Gastrocnemius medialis (tissue), 4 donors: ENCODE results near the gene ZNF33A. TPM values are rescaled to one million over a fixed set of nuclear protein-coding genes. Genes with fewer than 3 reads are reported as not detected.
"Not testable (repeated sequence)": the region's sequence is repeated elsewhere in the genome, so short reads cannot be mapped to it uniquely, and the experiment has no call there.

Source experiments
- ATAC-seq, 2 donors: fragments of 150-250 bp; one replicate each; pipeline ENCODE4 v1.9.1; 2016
- DNase-seq, 2 donors: peaks; one replicate each; pipeline ENCODE4 v3.0.0-alpha.2; 2019
- H3K27ac ChIP-seq, 4 donors: fragments of 200-600 bp; sonication (generic); 1 replicate in 1 of 4; 2 replicates in 3 of 4; pipeline ENCODE4 v1.5.1; 2016 to 2018; ENCODE audit warnings: mild to moderate bottlenecking in 2 of 4, moderate library complexity in 1 of 4
- H3K27me3 ChIP-seq, 3 donors: fragments of 200-600 bp; sonication (generic) in 2 of 3; 1 replicate in 1 of 3; 2 replicates in 2 of 3; pipeline versions ENCODE4 v1.5.1 to v1.6.0; 2016 to 2019; ENCODE audit warnings: mild to moderate bottlenecking in 1 of 3, moderate library complexity in 1 of 3
- H3K36me3 ChIP-seq, 2 donors: fragments of 200-600 bp; sonication (generic) in 1 of 2; one replicate each; pipeline ENCODE4 v1.5.1; 2017 to 2018
- H3K4me1 ChIP-seq, 2 donors: fragments of 200-600 bp; sonication (generic) in 1 of 2; one replicate each; pipeline ENCODE4 v1.5.1; 2016 to 2017; ENCODE audit warnings: mild to moderate bottlenecking in 2 of 2
- H3K4me3 ChIP-seq, 4 donors: fragments of 200-600 bp; sonication (generic) in 3 of 4; 1 replicate in 1 of 4; 2 replicates in 3 of 4; pipeline ENCODE4 v1.5.1; 2016 to 2019; ENCODE audit warnings: mild to moderate bottlenecking in 2 of 4
- H3K9me3 ChIP-seq, 3 donors: fragments of 200-600 bp; sonication (generic) in 2 of 3; 1 replicate in 1 of 3; 2 replicates in 2 of 3; pipeline ENCODE4 v1.5.1; 2016 to 2019
- POLR2A ChIP-seq, 2 donors: fragments of 450-650 bp; IDR thresholded peaks; one replicate each; pipeline ENCODE4 v1.6.1; 2017; ENCODE audit warnings: antibody characterized with exemption in 2 of 2, mild to moderate bottlenecking in 2 of 2, moderate library complexity in 2 of 2
- in situ Hi-C, 4 donors: fragments of 200-750 bp; cut with MboI; loops; one replicate each; pipeline versions ENCODE4 v1.15.0 to v1.8.0; 2017; ENCODE audit warnings: low sequenced_read_pairs in 4 of 4
- intact Hi-C: fragments of 100-400 bp; cut with DNase I; formaldehyde crosslinking; loops from one replicate; pipeline ENCODE4 v1.15.1; 2023; ENCODE audit warnings: low total_unique reads
- total RNA-seq, 4 donors: library from RNA; depleted of rRNA; stranded (reverse); fragments of >200 nt; gene quantifications; one replicate each; pipeline versions ENCODE4 v1.1.0 to v1.2.3, GENCODE V29; 2016
- TF ChIP-seq, protein P1 (sequence below), 5 experiments: fragments of 450-650 bp in 3 of 5; fragments of 200-600 bp in 2 of 5; sonication (generic) in 2 of 5; IDR thresholded peaks in 4 of 5; conservative IDR thresholded peaks in 1 of 5; 1 replicate in 4 of 5; 2 replicates in 1 of 5; pipeline ENCODE4 v1.5.1; 2016 to 2019; ENCODE audit warnings: antibody characterized with exemption in 5 of 5, mild to moderate bottlenecking in 3 of 5, moderate library complexity in 3 of 5

Gene ZNF33A
- total RNA-seq, 4 donors from 2014 or later = 14.3 to 31.1 (median 16.8) TPM

DNA sequence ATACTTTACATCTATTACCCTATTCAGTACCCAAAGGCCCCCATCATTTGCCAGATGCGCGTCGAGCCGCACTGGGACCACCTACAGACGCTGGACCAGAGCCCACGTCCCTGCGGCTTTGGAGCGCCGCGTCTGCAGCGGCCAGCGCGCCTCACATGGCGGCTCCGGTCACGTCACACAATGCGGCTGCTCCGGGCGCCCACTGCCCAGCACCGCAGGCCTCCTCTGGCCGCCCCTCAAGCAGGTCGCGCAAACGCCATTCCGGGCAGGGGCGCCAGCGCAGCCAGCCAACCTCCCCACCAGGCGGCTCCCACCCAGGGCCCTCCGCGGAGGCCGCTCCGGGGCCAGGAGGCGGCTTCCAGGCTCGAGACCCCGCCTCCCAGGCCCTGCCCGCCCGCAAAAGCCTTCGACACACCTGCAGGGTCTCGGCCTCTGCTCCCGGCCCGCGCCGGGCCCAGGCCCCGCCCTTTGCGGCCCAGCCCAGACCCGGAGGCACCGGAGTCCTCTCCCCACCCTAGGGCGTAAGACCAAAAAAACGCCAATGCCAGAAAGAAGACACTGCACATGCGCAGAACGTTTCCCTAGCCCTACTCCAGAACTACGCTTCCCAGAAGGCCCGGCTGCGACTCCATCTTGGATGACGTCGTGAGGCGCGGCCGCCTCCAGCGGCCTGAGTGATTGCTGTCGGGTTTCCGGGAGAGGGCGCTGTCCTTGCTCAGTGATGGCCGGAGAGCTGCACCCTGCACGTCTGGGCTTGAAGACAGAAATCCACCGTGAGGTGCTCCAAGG, 34.2 kb upstream of the ZNF33A start, which contains the start of gene ZNF25:
TSS of gene ZNF25 (minus strand) at position 557 of the 789 bp plus-strand sequence. CDS start 4,925 bp downstream, outside the sequence.
- TF ChIP-seq, protein P1, sequence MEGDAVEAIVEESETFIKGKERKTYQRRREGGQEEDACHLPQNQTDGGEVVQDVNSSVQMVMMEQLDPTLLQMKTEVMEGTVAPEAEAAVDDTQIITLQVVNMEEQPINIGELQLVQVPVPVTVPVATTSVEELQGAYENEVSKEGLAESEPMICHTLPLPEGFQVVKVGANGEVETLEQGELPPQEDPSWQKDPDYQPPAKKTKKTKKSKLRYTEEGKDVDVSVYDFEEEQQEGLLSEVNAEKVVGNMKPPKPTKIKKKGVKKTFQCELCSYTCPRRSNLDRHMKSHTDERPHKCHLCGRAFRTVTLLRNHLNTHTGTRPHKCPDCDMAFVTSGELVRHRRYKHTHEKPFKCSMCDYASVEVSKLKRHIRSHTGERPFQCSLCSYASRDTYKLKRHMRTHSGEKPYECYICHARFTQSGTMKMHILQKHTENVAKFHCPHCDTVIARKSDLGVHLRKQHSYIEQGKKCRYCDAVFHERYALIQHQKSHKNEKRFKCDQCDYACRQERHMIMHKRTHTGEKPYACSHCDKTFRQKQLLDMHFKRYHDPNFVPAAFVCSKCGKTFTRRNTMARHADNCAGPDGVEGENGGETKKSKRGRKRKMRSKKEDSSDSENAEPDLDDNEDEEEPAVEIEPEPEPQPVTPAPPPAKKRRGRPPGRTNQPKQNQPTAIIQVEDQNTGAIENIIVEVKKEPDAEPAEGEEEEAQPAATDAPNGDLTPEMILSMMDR (IDR thresholded peaks at IDR 0.05 in 4 of 5, conservative IDR thresholded peaks at IDR 0.05 in 1 of 5) = peak; percentile 79 to 95 (median 89)
- peak; percentile 81 to 84 for TF ChIP-seq POLR2A (IDR thresholded peaks at IDR 0.05)
- Histone ChIP-seq H3K9me3 (no peaks in the 10 kb centered on the region), H3K27ac (peak within 1 kb of the TSS; percentile 94 to 98 (median 96)), H3K4me3 (peak within 1 kb of the TSS; percentile 71 to 95 (median 84)), H3K4me1 (peaks cover 4 to 13% of the 10 kb centered on the region in 2 donors), H3K27me3 (no peaks in the 10 kb centered on the region), H3K36me3 (no peaks in the 10 kb centered on the region)
- DNase-seq (peak; percentile 98), ATAC-seq (peak; percentile 99)
- in situ Hi-C loops (loop anchor here in 2 of 4 donors (10.0 kb wide), 2 partner anchors 111 to 119 kb away; partner anchors contain the start of gene ZNF37A (in 2 of the 2)), intact Hi-C loops (loop anchor here (1.0 kb wide), 3 partner anchors 34 to 119 kb away; partner anchors contain the start of genes ZNF248, ZNF33A and ZNF37A)

DNA sequence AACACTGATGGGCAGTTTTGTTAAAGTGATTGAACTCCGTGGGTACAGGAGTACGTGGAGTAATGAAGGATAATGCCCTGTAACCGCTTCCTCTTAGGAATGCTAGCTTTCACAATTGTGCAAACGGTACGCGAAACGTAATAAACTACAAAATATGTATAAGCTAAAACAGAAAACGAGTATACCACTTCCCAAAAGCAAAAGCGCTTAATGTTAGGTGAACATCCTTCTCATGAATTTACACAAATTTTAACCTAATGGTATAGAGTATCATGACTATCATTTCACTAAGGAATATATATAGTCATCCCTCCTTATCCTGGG, 33.6 kb upstream of the ZNF33A start:
- intact Hi-C loops = loop anchor here (1.0 kb wide), 3 partner anchors 33 to 120 kb away; partner anchors contain the start of genes ZNF248, ZNF33A and ZNF37A

DNA sequence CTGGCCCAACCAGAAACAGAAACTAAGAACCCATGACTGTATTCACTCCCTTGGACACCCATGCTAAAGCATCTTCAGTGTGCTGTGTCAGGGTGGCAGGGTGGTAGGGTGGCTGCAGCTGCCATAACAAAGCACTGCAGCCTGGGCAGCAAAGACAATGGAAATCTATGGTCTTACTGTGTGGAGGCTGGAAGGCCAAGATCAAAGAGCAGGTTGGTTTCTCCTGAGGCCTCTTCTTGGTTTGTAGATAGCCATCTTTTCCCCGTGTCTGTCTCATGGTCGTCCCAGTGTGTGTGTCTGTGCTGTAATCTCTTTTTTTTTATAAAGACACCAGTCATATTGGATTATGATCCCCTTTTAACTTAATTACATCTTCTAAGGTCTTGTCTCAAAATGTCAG, 18.8 kb upstream of the ZNF33A start:
- in situ Hi-C loops (no loop called here), intact Hi-C loops (no loop called here)
- ATAC-seq (no peak), DNase-seq (no peak)
- H3K27me3 ChIP-seq = no peaks in the 10 kb centered on the region
- TF ChIP-seq, protein P1 (IDR thresholded peaks at IDR 0.05 in 4 of 5, conservative IDR thresholded peaks at IDR 0.05 in 1 of 5) = no peak
- no peak for TF ChIP-seq POLR2A (IDR thresholded peaks at IDR 0.05)
- no peaks in the 10 kb centered on the region for H3K36me3 ChIP-seq
- H3K4me1 ChIP-seq = no peaks in the 10 kb centered on the region
- H3K27ac ChIP-seq = no peak overlapping the region
- H3K9me3 ChIP-seq = no peaks in the 10 kb centered on the region
- H3K4me3 ChIP-seq = no peak overlapping the region

More for the DNA sequence above, 33.6 kb upstream of the ZNF33A start:
- Histone ChIP-seq H3K27me3 (no peaks in the 10 kb centered on the region), H3K9me3 (no peaks in the 10 kb centered on the region), H3K4me1 (peaks cover 4 to 13% of the 10 kb centered on the region in 2 donors), H3K36me3 (no peaks in the 10 kb centered on the region), H3K4me3 (peak overlapping the region; percentile 65 to 93 (median 74)), H3K27ac (peak overlapping the region; percentile 94 to 98 (median 96))
- no peak for ATAC-seq
- in situ Hi-C loops = loop anchor here in 2 of 4 donors (10.0 kb wide), 2 partner anchors 112 to 118 kb away; partner anchors contain the start of gene ZNF37A (in 2 of the 2)
- no peak for DNase-seq
- TF ChIP-seq POLR2A (IDR thresholded peaks at IDR 0.05) = no peak
- TF ChIP-seq, protein P1 (IDR thresholded peaks at IDR 0.05 in 4 of 5, conservative IDR thresholded peaks at IDR 0.05 in 1 of 5) = peak in 1 of 5 experiments; percentile 13

DNA sequence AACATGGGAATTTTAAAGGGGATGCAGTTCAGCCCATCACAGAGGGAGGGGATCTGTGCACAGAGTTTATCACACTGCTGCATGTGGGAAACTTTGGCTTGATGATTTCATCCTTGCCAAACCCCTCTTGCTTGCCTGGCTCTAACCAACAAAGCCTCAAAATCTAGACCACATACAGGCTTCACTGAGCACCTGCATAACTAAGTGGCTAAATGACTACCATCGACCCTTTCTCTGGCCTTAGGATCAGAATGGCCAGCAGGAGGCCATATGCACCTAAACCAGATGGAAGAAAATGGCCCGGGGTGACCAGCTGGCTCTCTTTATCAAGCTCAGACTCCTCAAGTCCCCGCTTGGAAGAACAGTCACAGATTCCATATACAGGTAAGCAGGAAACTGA, 18.4 kb upstream of the ZNF33A start:
- TF ChIP-seq, protein P1 (IDR thresholded peaks at IDR 0.05 in 4 of 5, conservative IDR thresholded peaks at IDR 0.05 in 1 of 5) = no peak
- TF ChIP-seq POLR2A (IDR thresholded peaks at IDR 0.05) = no peak
- H3K27me3 ChIP-seq = no peaks in the 10 kb centered on the region
- ATAC-seq (no peak), DNase-seq (no peak)
- H3K27ac ChIP-seq = no peak overlapping the region
- H3K4me3 ChIP-seq = no peak overlapping the region
- H3K9me3 ChIP-seq = no peaks in the 10 kb centered on the region
- intact Hi-C loops = no loop called here
- no peaks in the 10 kb centered on the region for H3K4me1 ChIP-seq
- in situ Hi-C loops = no loop called here
- H3K36me3 ChIP-seq = no peaks in the 10 kb centered on the region

DNA sequence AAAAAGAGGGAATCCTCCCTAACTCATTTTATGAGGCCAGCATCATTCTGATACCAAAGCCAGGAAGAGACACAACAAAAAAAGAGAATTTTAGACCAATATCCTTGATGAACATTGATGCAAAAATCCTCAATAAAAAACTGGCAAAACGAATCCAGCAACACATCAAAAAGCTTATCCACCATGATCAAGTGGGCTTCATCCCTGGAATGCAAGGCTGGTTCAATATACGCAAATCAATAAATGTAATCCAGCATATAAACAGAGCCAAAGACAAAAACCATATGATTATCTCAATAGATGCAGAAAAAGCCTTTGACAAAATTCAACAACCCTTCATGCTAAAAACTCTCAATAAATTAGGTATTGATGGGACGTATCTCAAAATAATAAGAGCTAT, 11.6 kb upstream of the ZNF33A start:
- H3K4me1 ChIP-seq, H3K9me3 ChIP-seq, H3K36me3 ChIP-seq, H3K4me3 ChIP-seq, DNase-seq, H3K27ac ChIP-seq, intact Hi-C loops, H3K27me3 ChIP-seq, in situ Hi-C loops, ATAC-seq: not testable (repeated sequence)

DNA sequence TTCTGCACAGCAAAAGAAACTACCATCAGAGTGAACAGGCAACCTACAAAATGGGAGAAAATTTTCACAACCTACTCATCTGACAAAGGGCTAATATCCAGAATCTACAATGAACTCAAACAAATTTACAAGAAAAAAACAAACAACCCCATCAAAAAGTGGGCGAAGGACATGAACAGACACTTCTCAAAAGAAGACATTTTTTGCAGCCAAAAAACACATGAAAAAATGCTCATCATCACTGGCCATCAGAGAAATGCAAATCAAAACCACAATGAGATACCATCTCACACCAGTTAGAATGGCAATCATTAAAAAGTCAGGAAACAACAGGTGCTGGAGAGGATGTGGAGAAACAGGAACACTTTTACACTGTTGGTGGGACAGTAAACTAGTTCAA, 10.0 kb upstream of the ZNF33A start:
- H3K27ac ChIP-seq, in situ Hi-C loops: not testable (repeated sequence)

More for the DNA sequence above, 10.0 kb upstream of the ZNF33A start:
- H3K9me3 ChIP-seq, intact Hi-C loops, H3K36me3 ChIP-seq, DNase-seq, H3K4me1 ChIP-seq, H3K4me3 ChIP-seq, ATAC-seq, H3K27me3 ChIP-seq: not testable (repeated sequence)
